PC-3 (cell line): ENCODE measurements around the gene LHFPL2. TPM values are rescaled to one million over a fixed set of nuclear protein-coding genes. Genes with fewer than 3 reads are reported as not detected.
A peak's percentile ranks its signal among the peaks of the same experiment; 100 is the strongest.

Source experiments
- ATAC-seq: fragments of 200-7000 bp; cut with Tn5 transposase; 2 replicates; pipeline ENCODE4 v1.9.1; 2020; ENCODE audit warnings: mild to moderate bottlenecking, moderate library complexity
- BruUV-seq: library from RNA; stranded (reverse); fragments of 400-500 nt; replicated peaks from 2 replicates; lab custom pipeline; 2021; lab: Mats Ljungman, UMichigan
- CTCF ChIA-PET: fragments of 300-600 bp; sonication (Branson Sonifier 250); formaldehyde crosslinking; loops from one replicate; lab custom pipeline; 2022; ENCODE audit warnings: antibody characterized with exemption; lab: Charles Lee
- POLR2A ChIA-PET: fragments of 300-600 bp; sonication (Branson Sonifier 250); formaldehyde crosslinking; loops from one replicate; lab custom pipeline; 2022; ENCODE audit warnings: antibody characterized with exemption; ENCODE audit not compliant: unreplicated experiment; lab: Charles Lee
- DNase-seq: peaks from one replicate; pipeline ENCODE4 v3.0.0-alpha.2; 2015
- H2AFZ ChIP-seq: fragments of 300-600 bp; sonication (generic); 2 replicates; pipeline ENCODE4 v1.6.0; 2016; ENCODE audit warnings: antibody characterized with exemption, low read length
- H3F3A ChIP-seq: fragments of 300-600 bp; sonication (generic); one replicate; pipeline ENCODE4 v1.6.0; 2017; ENCODE audit warnings: antibody characterized with exemption, low read length, control low read depth, mild to moderate bottlenecking; ENCODE audit not compliant: unreplicated experiment
- H3K27ac ChIP-seq: fragments of 300-600 bp; sonication (generic); 2 replicates; pipeline ENCODE4 v1.5.1; 2016; ENCODE audit warnings: mild to moderate bottlenecking, low read length
- H3K27me3 ChIP-seq: fragments of 300-600 bp; sonication (generic); 2 replicates; pipeline ENCODE4 v1.6.1; 2016; ENCODE audit warnings: low read length, mixed read lengths
- H3K36me3 ChIP-seq: fragments of 300-600 bp; sonication (generic); 2 replicates; pipeline ENCODE4 v1.6.1; 2016; ENCODE audit warnings: low read depth, mixed run types, low read length, mixed read lengths
- H3K4me1 ChIP-seq: fragments of 300-600 bp; sonication (generic); 2 replicates; pipeline ENCODE4 v1.5.1; 2016; ENCODE audit warnings: low read length; ENCODE audit not compliant: insufficient read depth
- H3K4me2 ChIP-seq: fragments of 300-600 bp; sonication (generic); 2 replicates; pipeline ENCODE4 v1.6.0; 2016; ENCODE audit warnings: low read length
- H3K4me3 ChIP-seq: fragments of 300-600 bp; sonication (generic); 2 replicates; pipeline ENCODE4 v1.5.1; 2016; ENCODE audit warnings: mild to moderate bottlenecking, low read length, mixed read lengths
- H3K79me2 ChIP-seq: fragments of 300-600 bp; sonication (generic); 2 replicates; pipeline ENCODE4 v1.6.1; 2017; ENCODE audit warnings: low read length, mixed read lengths
- H3K9ac ChIP-seq: fragments of 300-600 bp; sonication (generic); 2 replicates; pipeline ENCODE4 v1.6.0; 2016; ENCODE audit warnings: mild to moderate bottlenecking, low read length
- H3K9me2 ChIP-seq: fragments of 300-600 bp; sonication (generic); replicated peaks from 2 replicates; pipeline ENCODE4 v1.6.1; 2016; ENCODE audit warnings: mixed run types, low read length, mixed read lengths
- H3K9me3 ChIP-seq: fragments of 300-600 bp; sonication (generic); 2 replicates; pipeline ENCODE4 v1.6.1; 2016; ENCODE audit warnings: low read length, mixed read lengths
- H4K20me1 ChIP-seq: fragments of 300-600 bp; sonication (generic); 2 replicates; pipeline ENCODE4 v1.6.1; 2016; ENCODE audit warnings: low read length, mixed read lengths
- CTCF ChIP-seq: fragments of 300-600 bp; sonication (generic); conservative IDR thresholded peaks from 2 replicates; pipeline ENCODE4 v1.5.1; 2017; ENCODE audit warnings: antibody characterized with exemption, low read depth, mild to moderate bottlenecking, low read length
- EZH2 ChIP-seq: fragments of 300-600 bp; sonication (generic); IDR thresholded peaks from one replicate; pipeline ENCODE4 v1.6.1; 2017; ENCODE audit warnings: antibody characterized with exemption, mild to moderate bottlenecking, low read length; ENCODE audit not compliant: unreplicated experiment
- EZH2phosphoT487 ChIP-seq: fragments of 300-600 bp; sonication (generic); IDR thresholded peaks from 2 replicates; pipeline ENCODE4 v1.6.1; 2018; ENCODE audit warnings: mild to moderate bottlenecking, antibody characterized with exemption, low read length, borderline replicate concordance
- intact Hi-C: fragments of 100-400 bp; cut with micrococcal nuclease; formaldehyde crosslinking; loops from 2 replicates; pipeline ENCODE4 v1.9.0; 2023
- total RNA-seq: library from RNA; depleted of rRNA; stranded (reverse); fragments of >200 nt; gene quantifications from 2 replicates; pipeline ENCODE4 v1.2.3, GENCODE V29; 2014

LHFPL2 gene
- total RNA-seq, 1 experiment from 2014 or later = 21.7 TPM

- H4K20me1 ChIP-seq = no peaks in the 10 kb centered on the region
- no peaks in the 10 kb centered on the region for H3K9me2 ChIP-seq
- no peak overlapping the region for H2AFZ ChIP-seq
- H3K9me3 ChIP-seq = no peaks in the 10 kb centered on the region
- intact Hi-C loops = no loop called here
- TF ChIP-seq EZH2phosphoT487 (no peak), EZH2 (no peak), CTCF (no peak)
- peaks cover 38% of the 10 kb centered on the region for H3K79me2 ChIP-seq
- peaks cover 5% of the 10 kb centered on the region for H3K36me3 ChIP-seq
- no peak overlapping the region for H3K9ac ChIP-seq
- H3K27ac ChIP-seq = no peak overlapping the region
- H3K27me3 ChIP-seq = no peaks in the 10 kb centered on the region
- no peak overlapping the region for H3K4me2 ChIP-seq
- no peaks in the 10 kb centered on the region for H3F3A ChIP-seq
- ChIA-PET POLR2A (no interaction called here), CTCF (no interaction called here)
- H3K4me1 ChIP-seq = peaks cover 37% of the 10 kb centered on the region
- ATAC-seq (no peak), DNase-seq (no peak)
- BruUV-seq = no TSS peak
- no peak overlapping the region for H3K4me3 ChIP-seq
Observed at GRCh38 chr5:78610163-78610583, 38.4 kb downstream of the LHFPL2 start.

DNA sequence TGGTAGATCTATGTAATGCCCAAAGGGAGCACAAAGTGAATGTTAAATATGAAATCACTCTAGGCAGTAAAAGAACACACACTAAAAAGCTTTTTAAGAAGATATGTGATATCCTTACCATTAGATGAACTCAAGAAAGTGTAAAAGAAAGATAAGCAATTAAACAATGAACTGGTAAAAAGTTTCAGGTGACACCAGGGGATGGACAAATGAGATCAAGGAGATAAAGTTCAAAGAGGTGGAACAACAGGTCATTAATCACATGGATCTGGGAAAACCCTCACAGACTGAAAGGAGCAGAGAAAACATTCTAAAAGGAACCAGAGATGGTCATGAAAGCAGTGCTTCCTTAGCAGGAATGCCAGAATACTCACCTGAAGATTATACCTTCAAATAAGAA lies 40.7 kb downstream of the LHFPL2 start:
- ATAC-seq (no peak), DNase-seq (no peak)
- intact Hi-C loops = no loop called here
- ChIA-PET CTCF (no interaction called here), POLR2A (interaction anchor here (0.6 kb wide), 1 partner anchor 12 kb away, joined by 18 read pairs; no protein-coding TSS in a partner anchor)
- Histone ChIP-seq H3K36me3 (peaks cover 5% of the 10 kb centered on the region), H3K4me1 (peaks cover 34% of the 10 kb centered on the region), H3K9me2 (no peaks in the 10 kb centered on the region), H2AFZ (no peak overlapping the region), H3K79me2 (peaks cover 36% of the 10 kb centered on the region), H3K27me3 (no peaks in the 10 kb centered on the region), H3K9me3 (no peaks in the 10 kb centered on the region), H3F3A (no peaks in the 10 kb centered on the region), H3K4me3 (no peak overlapping the region), H4K20me1 (no peaks in the 10 kb centered on the region), H3K4me2 (no peak overlapping the region), H3K27ac (no peak overlapping the region), H3K9ac (no peak overlapping the region)
- TF ChIP-seq EZH2phosphoT487 = no peak
- no TSS peak for BruUV-seq

- ChIA-PET POLR2A (no interaction called here), CTCF (no interaction called here)
- H3K4me1 ChIP-seq = peaks cover 49% of the 10 kb centered on the region
- H3K4me3 ChIP-seq = no peak overlapping the region
- H3K27me3 ChIP-seq = no peaks in the 10 kb centered on the region
- DNase-seq = no peak
- peak overlapping the region; percentile 41 for H3K4me2 ChIP-seq
- peaks cover 30% of the 10 kb centered on the region for H3K79me2 ChIP-seq
- peaks cover 5% of the 10 kb centered on the region for H3K36me3 ChIP-seq
- H3K27ac ChIP-seq = peak overlapping the region; percentile 85
- no peaks in the 10 kb centered on the region for H3F3A ChIP-seq
- no peaks in the 10 kb centered on the region for H4K20me1 ChIP-seq
- no peak overlapping the region for H2AFZ ChIP-seq
- H3K9ac ChIP-seq = peak overlapping the region; percentile 52
- no TSS peak for BruUV-seq
- TF ChIP-seq CTCF = no peak
- TF ChIP-seq EZH2phosphoT487 = no peak
- no peak for TF ChIP-seq EZH2
- intact Hi-C loops = no loop called here
- no peak for ATAC-seq
- H3K9me2 ChIP-seq = no peaks in the 10 kb centered on the region
- no peaks in the 10 kb centered on the region for H3K9me3 ChIP-seq
Observed at GRCh38 chr5:78606241-78606640, 42.3 kb downstream of the LHFPL2 start.
